ENCODE results near the gene NELFA. TPM values are rescaled to one million over a fixed set of nuclear protein-coding genes. Genes with fewer than 3 reads are reported as not detected.
"Not testable (repeated sequence)": the region's sequence is repeated elsewhere in the genome, so short reads cannot be mapped to it uniquely, and the experiment has no call there.

NELFA gene
- total and polyA plus RNA-seq, 7 experiments from 2014 or later = 29.2 to 50.1 (median 42.8) TPM

DNA sequence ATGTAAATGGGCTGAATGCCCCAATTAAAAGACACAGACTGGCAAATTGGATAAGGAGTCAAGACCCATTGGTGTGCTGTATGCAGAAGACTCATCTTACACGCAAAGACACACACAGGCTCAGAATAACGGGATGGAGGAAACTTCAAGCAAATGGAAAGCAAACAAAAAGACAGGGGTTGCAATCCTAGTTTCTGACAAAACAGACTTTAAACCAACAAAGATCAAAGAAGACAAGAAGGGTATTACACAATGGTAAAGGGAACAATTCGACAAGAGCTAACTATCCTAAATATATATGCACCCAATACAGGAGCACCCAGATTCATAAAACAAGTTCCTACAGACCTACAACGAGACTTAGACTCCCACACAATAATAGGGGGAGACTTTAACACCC, 9.5 kb downstream of the NELFA start:
- Mint-ChIP-seq H3K27ac (peak overlapping the region in 1 of 9 donors; percentile 26), H3K36me3 (peaks cover 36 to 76% (median 73%) of the 10 kb centered on the region in 5 donors)
- H3K4me3 Mint-ChIP-seq = not testable (repeated sequence)

DNA sequence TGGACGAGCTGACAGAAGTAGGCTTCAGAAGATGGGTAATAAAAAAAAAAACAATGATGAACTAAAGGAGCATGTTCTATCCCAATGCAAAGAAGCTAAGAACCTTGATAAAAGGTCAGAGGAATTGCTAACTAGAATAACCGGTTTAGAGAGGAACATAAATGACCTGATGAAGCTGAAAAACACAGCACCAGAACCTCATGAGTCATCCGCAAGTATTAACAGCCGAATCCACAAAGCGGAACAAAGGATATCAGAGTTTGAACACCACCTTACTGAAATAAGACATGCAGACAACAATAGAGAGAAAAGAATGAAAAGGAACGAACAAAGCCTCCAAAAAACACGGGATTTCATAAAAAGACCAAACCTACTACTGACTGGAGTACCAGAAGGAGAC, 10.5 kb downstream of the NELFA start:
- no peak overlapping the region for H3K27ac ChIP-seq (ENCODE audit: low read depth, low read length)
- Mint-ChIP-seq H3K36me3 (peaks cover 35 to 73% (median 71%) of the 10 kb centered on the region in 5 donors), H3K4me1 (peaks cover 16 to 75% (median 64%) of the 10 kb centered on the region in 7 donors), H3K4me3 (peak overlapping the region in 2 of 10 donors; percentile 3 to 39), H3K9me3 (peaks cover 19 to 53% (median 22%) of the 10 kb centered on the region in 11 donors), H3K27me3 (no peaks in the 10 kb centered on the region), H3K27ac (peak overlapping the region in 2 of 9 donors; percentile 4 to 12)
- DNase-seq (no peak), ATAC-seq (no peak)
- intact Hi-C loops (cut with micrococcal nuclease) = no loop called here
- POLR2A ChIA-PET = interaction anchor here (2.9 kb wide), 1 partner anchor 11 kb away, joined by 9 read pairs; the partner anchor contains the start of gene NELFA
- CTCF ChIA-PET = no interaction called here
- no peaks in the 10 kb centered on the region for H3K27me3 ChIP-seq (ENCODE audit: control insufficient read depth in 2 of 2, insufficient read depth in 2 of 2, low read length in 2 of 2)
- H3K9me3 ChIP-seq (ENCODE audit: control insufficient read depth in 2 of 3, low read length in 3 of 3) = peaks cover 0 to 17% (median 0%) of the 10 kb centered on the region in 3 experiments
- H3K36me3 ChIP-seq (ENCODE audit: control insufficient read depth in 2 of 3, insufficient read depth in 3 of 3, low read length in 3 of 3) = peaks cover 0 to 19% (median 5%) of the 10 kb centered on the region in 3 experiments
- H3K4me1 ChIP-seq (ENCODE audit: control insufficient read depth in 2 of 2, insufficient read depth in 2 of 2, low read length in 2 of 2) = peaks cover 0 to 5% of the 10 kb centered on the region in 2 donors
- no peak overlapping the region for H3K4me3 ChIP-seq (ENCODE audit: low read length)

More for the DNA sequence above, 9.5 kb downstream of the NELFA start:
- Mint-ChIP-seq H3K9me3 (peaks cover 19 to 53% (median 22%) of the 10 kb centered on the region in 11 donors), H3K4me1 (peaks cover 19 to 77% (median 64%) of the 10 kb centered on the region in 7 donors)
- H3K27ac ChIP-seq (ENCODE audit: low read depth, low read length); H3K27me3 Mint-ChIP-seq; POLR2A ChIA-PET; ATAC-seq; H3K4me1 ChIP-seq (ENCODE audit: control insufficient read depth in 2 of 2, insufficient read depth in 2 of 2, low read length in 2 of 2); DNase-seq; CTCF ChIA-PET; H3K4me3 ChIP-seq (ENCODE audit: low read length); H3K27me3 ChIP-seq (ENCODE audit: control insufficient read depth in 2 of 2, insufficient read depth in 2 of 2, low read length in 2 of 2); intact Hi-C loops (cut with micrococcal nuclease): not testable (repeated sequence)
- peaks cover 0 to 17% (median 0%) of the 10 kb centered on the region in 3 experiments for H3K9me3 ChIP-seq (ENCODE audit: control insufficient read depth in 2 of 3, low read length in 3 of 3)
- H3K36me3 ChIP-seq (ENCODE audit: control insufficient read depth in 2 of 3, insufficient read depth in 3 of 3, low read length in 3 of 3) = peaks cover 0 to 19% (median 8%) of the 10 kb centered on the region in 3 experiments

DNA sequence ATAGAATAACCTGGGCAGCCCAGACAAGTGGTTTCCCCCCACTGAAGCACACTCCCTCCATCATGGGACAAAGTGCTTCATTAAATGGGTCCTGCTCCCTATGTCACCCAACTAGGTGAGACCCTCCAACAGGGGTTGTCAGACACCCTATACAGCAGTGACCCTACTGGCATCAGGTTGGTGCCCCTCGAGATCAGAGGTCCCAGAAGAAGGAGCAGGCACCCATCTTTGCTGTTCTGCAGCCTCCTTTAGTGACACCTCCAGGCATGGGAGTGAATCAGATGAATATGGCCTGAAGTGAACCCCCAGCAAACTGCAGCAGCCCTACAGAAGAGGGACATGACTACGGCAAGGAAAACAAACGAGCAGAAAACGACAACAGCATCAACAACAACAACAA, 11.1 kb downstream of the NELFA start:
- Histone ChIP-seq H3K27me3 (ENCODE audit: control insufficient read depth in 2 of 2, insufficient read depth in 2 of 2, low read length in 2 of 2) (no peaks in the 10 kb centered on the region), H3K27ac (ENCODE audit: low read depth, low read length) (no peak overlapping the region), H3K4me1 (ENCODE audit: control insufficient read depth in 2 of 2, insufficient read depth in 2 of 2, low read length in 2 of 2) (no peaks in the 10 kb centered on the region), H3K9me3 (ENCODE audit: control insufficient read depth in 2 of 3, low read length in 3 of 3) (peaks cover 0 to 17% (median 0%) of the 10 kb centered on the region in 3 experiments), H3K4me3 (ENCODE audit: low read length) (no peak overlapping the region), H3K36me3 (ENCODE audit: control insufficient read depth in 2 of 3, insufficient read depth in 3 of 3, low read length in 3 of 3) (peaks cover 0 to 19% (median 4%) of the 10 kb centered on the region in 3 experiments)
- Mint-ChIP-seq H3K4me1 (peaks cover 11 to 69% (median 58%) of the 10 kb centered on the region in 7 donors), H3K9me3 (peaks cover 19 to 53% (median 22%) of the 10 kb centered on the region in 11 donors), H3K27ac (peak overlapping the region in 1 of 9 donors; percentile 41), H3K36me3 (peaks cover 30 to 68% (median 65%) of the 10 kb centered on the region in 5 donors), H3K27me3 (no peaks in the 10 kb centered on the region), H3K4me3 (peak overlapping the region in 1 of 10 donors; percentile 33)
- intact Hi-C loops (cut with micrococcal nuclease) = no loop called here
- ChIA-PET POLR2A (interaction anchor here (2.9 kb wide), 1 partner anchor 11 kb away, joined by 9 read pairs; the partner anchor contains the start of gene NELFA), CTCF (no interaction called here)
- no peak for DNase-seq
- ATAC-seq = no peak

DNA sequence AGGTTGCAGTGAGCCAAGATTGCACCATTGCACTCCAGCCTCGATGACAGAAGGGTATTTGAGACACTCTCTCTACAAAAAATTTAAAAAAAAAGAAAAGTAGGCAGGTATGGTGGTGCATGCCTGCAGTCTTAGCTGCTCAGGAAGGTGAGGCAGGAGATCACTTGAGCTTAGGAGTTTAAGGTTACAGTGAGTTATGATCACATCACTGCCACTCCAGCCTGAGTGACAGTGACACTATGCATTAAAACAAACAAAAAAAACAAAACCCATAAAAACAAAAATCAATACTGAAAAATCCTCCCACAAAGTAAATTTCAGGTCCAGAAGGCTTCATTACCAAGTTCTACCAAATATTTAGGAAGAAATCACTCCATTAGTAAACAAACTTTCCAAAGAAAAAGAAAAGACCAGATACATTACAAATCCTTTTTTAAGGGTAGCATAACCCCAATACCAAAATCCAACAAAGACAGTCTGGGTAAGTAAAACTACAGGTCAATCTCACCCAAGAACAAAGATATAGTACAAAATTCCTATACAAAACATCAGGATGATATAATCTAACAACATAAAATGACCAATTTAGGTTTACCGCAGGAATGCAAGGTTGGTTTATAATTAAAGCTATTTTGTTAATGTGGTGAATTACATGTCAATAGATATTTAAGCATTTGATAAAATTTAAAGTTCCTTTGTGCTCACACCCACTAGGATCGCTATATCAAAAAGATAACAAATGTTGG, 11.7 kb downstream of the NELFA start:
- peak overlapping the region in 1 of 10 donors; percentile 17 for H3K4me3 Mint-ChIP-seq

DNA sequence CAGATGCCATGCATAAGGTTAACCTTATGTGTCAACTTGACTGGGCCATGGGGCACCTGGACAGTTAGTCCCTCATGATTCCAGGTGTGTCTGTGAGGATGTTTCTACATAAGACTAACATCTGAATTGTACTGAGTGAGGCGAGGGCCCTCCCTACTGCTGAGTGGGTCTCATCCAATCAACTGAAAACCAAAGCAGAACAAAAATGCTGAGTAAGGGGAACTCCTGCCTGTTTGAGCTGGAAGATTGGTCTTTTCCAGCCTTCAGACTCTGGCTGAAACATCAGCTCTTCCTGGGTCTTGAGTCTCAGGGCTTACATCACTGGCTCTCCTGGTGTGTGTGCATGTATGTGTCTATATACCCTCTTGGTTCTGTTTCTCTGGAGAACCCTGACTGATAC, 13.8 kb downstream of the NELFA start:
- peaks cover 0 to 42% (median 10%) of the 10 kb centered on the region in 3 experiments for H3K36me3 ChIP-seq (ENCODE audit: control insufficient read depth in 2 of 3, insufficient read depth in 3 of 3, low read length in 3 of 3)
- H3K36me3 Mint-ChIP-seq = peaks cover 18 to 62% (median 48%) of the 10 kb centered on the region in 5 donors
- H3K9me3 ChIP-seq (ENCODE audit: control insufficient read depth in 2 of 3, low read length in 3 of 3) = peaks cover 0 to 17% (median 0%) of the 10 kb centered on the region in 3 experiments
- CTCF ChIA-PET = no interaction called here
- no peaks in the 10 kb centered on the region for H3K27me3 ChIP-seq (ENCODE audit: control insufficient read depth in 2 of 2, insufficient read depth in 2 of 2, low read length in 2 of 2)
- H3K4me3 Mint-ChIP-seq = no peak overlapping the region
- peak overlapping the region in 3 of 9 donors; percentile 12 to 34 (median 25) for H3K27ac Mint-ChIP-seq
- peaks cover 2 to 47% (median 36%) of the 10 kb centered on the region in 7 donors for H3K4me1 Mint-ChIP-seq
- H3K4me1 ChIP-seq (ENCODE audit: control insufficient read depth in 2 of 2, insufficient read depth in 2 of 2, low read length in 2 of 2) = no peaks in the 10 kb centered on the region
- no peaks in the 10 kb centered on the region for H3K27me3 Mint-ChIP-seq
- POLR2A ChIA-PET = no interaction called here
- peaks cover 16 to 46% (median 18%) of the 10 kb centered on the region in 11 donors for H3K9me3 Mint-ChIP-seq
- intact Hi-C loops (cut with micrococcal nuclease) = no loop called here
- H3K4me3 ChIP-seq (ENCODE audit: low read length) = no peak overlapping the region
- DNase-seq (no peak), ATAC-seq (no peak)
- H3K27ac ChIP-seq (ENCODE audit: low read depth, low read length) = no peak overlapping the region

More for the DNA sequence above, 11.7 kb downstream of the NELFA start:
- DNase-seq (no peak), ATAC-seq (no peak)
- H3K9me3 ChIP-seq (ENCODE audit: control insufficient read depth in 2 of 3, low read length in 3 of 3) = peaks cover 0 to 17% (median 0%) of the 10 kb centered on the region in 3 experiments
- Mint-ChIP-seq H3K27ac (peak overlapping the region in 1 of 9 donors; percentile 32), H3K27me3 (no peaks in the 10 kb centered on the region), H3K36me3 (peaks cover 30 to 63% (median 60%) of the 10 kb centered on the region in 5 donors), H3K4me1 (peaks cover 5 to 62% (median 52%) of the 10 kb centered on the region in 7 donors), H3K9me3 (peaks cover 19 to 53% (median 22%) of the 10 kb centered on the region in 11 donors)
- H3K27me3 ChIP-seq (ENCODE audit: control insufficient read depth in 2 of 2, insufficient read depth in 2 of 2, low read length in 2 of 2) = no peaks in the 10 kb centered on the region
- intact Hi-C loops (cut with micrococcal nuclease) = no loop called here
- POLR2A ChIA-PET = interaction anchor here (0.6 to 2.9 kb wide), 2 partner anchors 12 to 210 kb away, joined by 3 to 9 read pairs; partner anchors contain the start of gene NELFA
- H3K4me1 ChIP-seq (ENCODE audit: control insufficient read depth in 2 of 2, insufficient read depth in 2 of 2, low read length in 2 of 2) = no peaks in the 10 kb centered on the region
- no peak overlapping the region for H3K27ac ChIP-seq (ENCODE audit: low read depth, low read length)
- peaks cover 0 to 21% (median 4%) of the 10 kb centered on the region in 3 experiments for H3K36me3 ChIP-seq (ENCODE audit: control insufficient read depth in 2 of 3, insufficient read depth in 3 of 3, low read length in 3 of 3)
- no peak overlapping the region for H3K4me3 ChIP-seq (ENCODE audit: low read length)
- CTCF ChIA-PET = no interaction called here

DNA sequence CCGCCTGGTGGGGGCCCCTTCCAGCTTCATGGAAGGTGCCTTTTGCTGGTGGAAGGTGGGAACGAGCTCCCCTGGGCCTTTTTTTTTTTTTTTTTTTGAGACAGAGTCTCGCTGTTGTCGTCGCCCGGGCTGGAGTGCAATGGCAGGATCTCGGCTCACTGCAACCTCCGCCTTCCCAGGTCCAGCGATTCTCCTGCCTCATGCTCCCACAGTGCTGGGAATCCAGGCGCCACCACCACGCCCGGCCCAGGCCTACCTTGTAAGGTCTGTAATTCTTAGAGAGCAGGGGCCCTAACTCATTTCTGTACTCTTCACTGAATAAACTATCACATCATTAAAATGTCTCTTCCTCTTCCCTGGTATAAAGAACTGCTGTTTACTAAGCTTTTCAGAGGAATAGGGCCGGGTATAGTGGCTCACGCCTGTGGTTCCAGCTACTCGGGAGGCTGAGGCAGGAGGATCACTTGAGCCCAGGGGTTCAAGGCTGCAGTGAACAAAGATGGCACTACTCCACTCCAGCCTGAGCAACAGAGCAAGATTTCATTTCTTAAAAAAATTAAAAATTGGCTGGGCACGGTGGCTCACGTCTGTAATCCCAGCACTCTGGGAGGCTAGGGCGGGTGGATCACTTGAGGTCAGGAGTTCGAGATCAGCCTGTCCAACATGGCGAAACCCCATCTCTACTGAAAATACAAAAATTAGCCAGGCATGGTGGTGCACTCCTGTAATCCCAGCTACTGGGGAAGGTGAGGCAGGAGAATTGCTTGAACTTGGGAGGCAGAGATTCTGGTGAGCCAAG, 14.9 kb downstream of the NELFA start:
- H3K4me1 ChIP-seq (ENCODE audit: control insufficient read depth in 2 of 2, insufficient read depth in 2 of 2, low read length in 2 of 2); H3K27me3 ChIP-seq (ENCODE audit: control insufficient read depth in 2 of 2, insufficient read depth in 2 of 2, low read length in 2 of 2); DNase-seq; intact Hi-C loops (cut with micrococcal nuclease); CTCF ChIA-PET; H3K4me3 Mint-ChIP-seq; H3K4me3 ChIP-seq (ENCODE audit: low read length); H3K27ac ChIP-seq (ENCODE audit: low read depth, low read length); ATAC-seq; H3K27me3 Mint-ChIP-seq: not testable (repeated sequence)
- Mint-ChIP-seq H3K27ac (peak overlapping the region in 2 of 9 donors; percentile 36 to 43), H3K9me3 (peaks cover 8 to 35% (median 13%) of the 10 kb centered on the region in 11 donors), H3K36me3 (peaks cover 13 to 52% (median 40%) of the 10 kb centered on the region in 5 donors), H3K4me1 (peaks cover 2 to 36% (median 26%) of the 10 kb centered on the region in 7 donors)
- Histone ChIP-seq H3K36me3 (ENCODE audit: control insufficient read depth in 2 of 3, insufficient read depth in 3 of 3, low read length in 3 of 3) (peaks cover 0 to 52% (median 10%) of the 10 kb centered on the region in 3 experiments), H3K9me3 (ENCODE audit: control insufficient read depth in 2 of 3, low read length in 3 of 3) (peaks cover 0 to 15% (median 0%) of the 10 kb centered on the region in 3 experiments)
- POLR2A ChIA-PET = interaction anchor here (0.5 kb wide), 1 partner anchor 242 kb away, joined by 3 read pairs; no protein-coding TSS in a partner anchor

All from naive thymus-derived CD4-positive, alpha-beta T cell (primary cell).